WTC11 (cell line): ENCODE data around the gene CHMP2B. TPM values are rescaled to one million over a fixed set of nuclear protein-coding genes. Genes with fewer than 3 reads are reported as not detected.
A peak's percentile ranks its signal among the peaks of the same experiment; 100 is the strongest.

Experiments
- ATAC-seq: fragments of 200-7000 bp; cut with Tn5 transposase; 2 replicates; pipeline ENCODE4 v1.10.0; 2021; ENCODE audit warnings: mild to moderate bottlenecking, moderate library complexity
- CTCF ChIA-PET: fragments of 300-600 bp; sonication (Branson Sonifier 250); formaldehyde crosslinking; loops from one replicate; lab custom pipeline; 2021; ENCODE audit warnings: antibody characterized with exemption; lab: Charles Lee
- POLR2A ChIA-PET: fragments of 350-600 bp; sonication (Branson Sonifier 250); formaldehyde crosslinking; loops from one replicate; lab custom pipeline; 2021; ENCODE audit warnings: antibody characterized with exemption; lab: Charles Lee
- DNase-seq: peaks from one replicate; pipeline ENCODE4 v3.0.0; 2021; ENCODE audit warnings: low spot score
- H3K27ac Mint-ChIP-seq: 2 replicates; pipeline ENCODE4 v1.8.0; 2021; ENCODE audit warnings: mixed read lengths
- H3K27me3 Mint-ChIP-seq: 2 replicates; pipeline ENCODE4 v1.8.0; 2021; ENCODE audit warnings: low read depth, mild to moderate bottlenecking, moderate library complexity, mixed read lengths
- H3K36me3 Mint-ChIP-seq: 2 replicates; pipeline ENCODE4 v1.8.0; 2021; ENCODE audit warnings: mixed read lengths
- H3K4me1 Mint-ChIP-seq: 2 replicates; pipeline ENCODE4 v1.8.0; 2022; ENCODE audit warnings: mixed read lengths
- H3K4me3 Mint-ChIP-seq: 2 replicates; pipeline ENCODE4 v1.8.0; 2021; ENCODE audit warnings: mild to moderate bottlenecking, moderate library complexity, mixed read lengths
- H3K9me3 Mint-ChIP-seq: 2 replicates; pipeline ENCODE4 v1.8.0; 2021; ENCODE audit warnings: mixed read lengths
- ARID4B ChIP-seq: sonication (generic); formaldehyde crosslinking; IDR thresholded peaks from 2 replicates; pipeline ENCODE4 v1.8.0; 2023; ENCODE audit warnings: missing genetic modification reagents, mild to moderate bottlenecking, borderline replicate concordance
- ATF6 ChIP-seq: sonication (generic); formaldehyde crosslinking; IDR thresholded peaks from 2 replicates; pipeline ENCODE4 v1.8.1; 2023; ENCODE audit warnings: mild to moderate bottlenecking, missing genetic modification reagents
- FOXJ3 ChIP-seq: sonication (generic); formaldehyde crosslinking; IDR thresholded peaks from 2 replicates; pipeline ENCODE4 v1.9.0; 2021; ENCODE audit warnings: missing genetic modification reagents, mild to moderate bottlenecking, borderline replicate concordance
- GABPB1 ChIP-seq: sonication (generic); formaldehyde crosslinking; IDR thresholded peaks from 2 replicates; pipeline ENCODE4 v1.8.1; 2023; ENCODE audit warnings: mild to moderate bottlenecking, missing genetic modification reagents
- HMGA2 ChIP-seq: fragments of 250-450 bp; sonication (Bioruptor Pico); IDR thresholded peaks from 2 replicates; pipeline ENCODE4 v1.4.0; 2021; ENCODE audit warnings: mild to moderate bottlenecking, moderate library complexity
- IRF2 ChIP-seq: sonication (generic); formaldehyde crosslinking; IDR thresholded peaks from 2 replicates; pipeline ENCODE4 v1.8.0; 2022; ENCODE audit warnings: low read depth, missing genetic modification reagents, borderline replicate concordance
- NR2C2 ChIP-seq: sonication (generic); formaldehyde crosslinking; IDR thresholded peaks from 2 replicates; pipeline ENCODE4 v1.8.0; 2022; ENCODE audit warnings: mild to moderate bottlenecking, missing genetic modification reagents
- SMAD3 ChIP-seq: sonication (generic); formaldehyde crosslinking; IDR thresholded peaks from 2 replicates; pipeline ENCODE4 v1.8.0; 2022; ENCODE audit warnings: missing genetic modification reagents, mild to moderate bottlenecking, borderline replicate concordance
- SMAD4 ChIP-seq: sonication (generic); formaldehyde crosslinking; IDR thresholded peaks from 2 replicates; pipeline ENCODE4 v1.8.0; 2022; ENCODE audit warnings: mild to moderate bottlenecking, missing genetic modification reagents
- TCF7 ChIP-seq: sonication (generic); formaldehyde crosslinking; IDR thresholded peaks from 2 replicates; pipeline ENCODE4 v1.8.0; 2022; ENCODE audit warnings: mild to moderate bottlenecking, low read depth, missing genetic modification reagents, moderate library complexity
- TEAD1 ChIP-seq: sonication (generic); formaldehyde crosslinking; IDR thresholded peaks from 2 replicates; pipeline ENCODE4 v1.8.0; 2022; ENCODE audit warnings: mild to moderate bottlenecking, missing genetic modification reagents
- TP53 ChIP-seq: sonication (generic); formaldehyde crosslinking; IDR thresholded peaks from 2 replicates; pipeline ENCODE4 v1.8.1; 2023; ENCODE audit warnings: mild to moderate bottlenecking, missing genetic modification reagents
- ZMAT4 ChIP-seq: fragments of 250-450 bp; sonication (Bioruptor Pico); IDR thresholded peaks from 2 replicates; pipeline ENCODE4 v1.9.0; 2021; ENCODE audit warnings: mild to moderate bottlenecking
- ZNF317 ChIP-seq: sonication (generic); formaldehyde crosslinking; IDR thresholded peaks from 2 replicates; pipeline ENCODE4 v1.8.1; 2023; ENCODE audit warnings: low read depth, mild to moderate bottlenecking, moderate library complexity, missing genetic modification reagents, borderline replicate concordance
- ZNF425 ChIP-seq: fragments of 250-450 bp; sonication (Bioruptor Pico); conservative IDR thresholded peaks from 2 replicates; pipeline ENCODE4 v1.9.0; 2021; ENCODE audit warnings: mild to moderate bottlenecking
- ZNF671 ChIP-seq: fragments of 250-450 bp; sonication (Bioruptor Pico); IDR thresholded peaks from 2 replicates; pipeline ENCODE4 v1.8.0; 2021; ENCODE audit warnings: mild to moderate bottlenecking
- total RNA-seq: library from RNA; stranded (reverse); gene quantifications from 3 replicates; pipeline ENCODE4 v1.2.3, GENCODE V29; 2021

CHMP2B gene
- total RNA-seq, 1 experiment from 2014 or later: 37.8 TPM

- TF ChIP-seq ZNF425 (CRISPR knock-in tag): no peak
- TF ChIP-seq HMGA2 (CRISPR knock-in tag): no peak
- TF ChIP-seq FOXJ3 (CRISPR knock-in tag): no peak
- no peak for TF ChIP-seq ZMAT4
Observed at GRCh38 chr3:87228316-87228715, 1.2 kb downstream of the CHMP2B start (continued).

GRCh38 chr3:87229113-87229512, 2.0 kb downstream of the CHMP2B start:
- Mint-ChIP-seq H3K4me3 (peak overlapping the region; percentile 99), H3K4me1 (peaks cover 56% of the 10 kb centered on the region), H3K27ac (no peak overlapping the region), H3K9me3 (no peaks in the 10 kb centered on the region), H3K27me3 (peaks cover 3% of the 10 kb centered on the region; the same call in 1 of the 2 replicates), H3K36me3 (peaks cover 3% of the 10 kb centered on the region; the same call in 1 of the 2 replicates)
- TF ChIP-seq ZNF317 (no peak), SMAD4 (CRISPR knock-in tag) (no peak), TP53 (CRISPR knock-in tag) (no peak), NR2C2 (CRISPR knock-in tag) (no peak), ZNF671 (CRISPR knock-in tag) (no peak), TEAD1 (CRISPR knock-in tag) (no peak), SMAD3 (no peak), IRF2 (no peak), ATF6 (CRISPR knock-in tag) (no peak), TCF7 (CRISPR knock-in tag) (no peak)
- POLR2A ChIA-PET: no interaction called here
- ATAC-seq: no peak
- CTCF ChIA-PET: no interaction called here
- DNase-seq: no peak

- TF ChIP-seq ARID4B (CRISPR knock-in tag) (no peak), GABPB1 (CRISPR knock-in tag) (no peak)
- ATAC-seq: peak; percentile 77
- DNase-seq: no peak
- Mint-ChIP-seq H3K9me3 (peaks cover 7% of the 10 kb centered on the region), H3K27me3 (no peaks in the 10 kb centered on the region), H3K36me3 (peaks cover 21% of the 10 kb centered on the region), H3K27ac (no peak overlapping the region), H3K4me3 (no peak overlapping the region), H3K4me1 (peaks cover 42% of the 10 kb centered on the region)
- ChIA-PET POLR2A (no interaction called here), CTCF (no interaction called here)
Observed at GRCh38 chr3:87233805-87234204, 6.7 kb downstream of the CHMP2B start.
